GM20431 (cell line): ENCODE results near the gene PDCD1.
"Not testable (repeated sequence)": the region's sequence is repeated elsewhere in the genome, so short reads cannot be mapped to it uniquely, and the experiment has no call there.

ENCODE experiments used
- in situ Hi-C: fragments of 300-500 bp; cut with MseI, MboI; formaldehyde crosslinking; loops from one replicate; pipeline ENCODE4 v1.15.0; 2020; ENCODE audit warnings: low sequenced_read_pairs; ENCODE audit not compliant: unreplicated experiment

Gene PDCD1

GRCh38 chr2:241817126-241817820, 41.4 kb downstream of the PDCD1 start:
- in situ Hi-C loops = no loop called here

GRCh38 chr2:241816431-241817121, 42.1 kb downstream of the PDCD1 start:
- in situ Hi-C loops = no loop called here

DNA sequence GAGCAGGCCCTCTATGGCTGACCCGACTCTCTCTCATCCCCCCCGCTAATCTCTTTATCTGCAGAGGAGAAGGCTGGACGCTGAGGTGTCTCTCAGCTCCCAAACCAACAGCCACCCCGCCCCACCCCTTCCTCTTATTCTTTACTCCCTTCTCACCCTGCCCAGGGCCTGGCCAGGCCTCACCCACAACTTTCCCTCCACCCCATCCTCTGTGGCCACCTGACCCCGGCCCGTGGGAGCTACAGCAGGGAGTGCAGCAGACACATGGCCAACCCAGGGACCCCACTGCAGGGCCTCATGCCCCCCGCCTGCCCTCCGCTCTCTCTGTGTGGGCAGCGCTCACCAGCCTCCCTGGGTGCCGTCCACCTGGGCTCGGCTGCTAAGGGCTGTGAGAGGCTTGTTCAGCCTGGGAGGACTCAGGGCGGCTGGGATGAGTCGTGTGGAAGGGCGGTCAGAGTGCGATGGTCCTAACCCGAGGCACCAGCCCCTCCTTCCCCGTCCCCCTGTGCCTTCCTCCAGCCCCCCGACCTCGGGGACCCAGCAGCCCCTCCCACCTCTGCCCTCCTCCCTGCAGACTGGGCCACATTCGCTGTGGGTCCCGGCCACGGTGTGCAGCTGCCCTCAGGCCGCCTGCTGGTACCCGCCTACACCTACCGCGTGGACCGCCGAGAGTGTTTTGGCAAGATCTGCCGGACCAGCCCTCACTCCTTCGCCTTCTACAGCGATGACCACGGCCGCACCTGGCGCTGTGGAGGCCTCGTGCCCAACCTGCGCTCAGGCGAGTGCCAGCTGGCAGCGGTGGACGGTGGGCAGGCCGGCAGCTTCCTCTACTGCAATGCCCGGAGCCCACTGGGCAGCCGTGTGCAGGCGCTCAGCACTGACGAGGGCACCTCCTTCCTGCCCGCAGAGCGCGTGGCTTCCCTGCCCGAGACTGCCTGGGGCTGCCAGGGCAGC, 42.9 kb downstream of the PDCD1 start:
- in situ Hi-C loops = no loop called here

- in situ Hi-C loops = no loop called here
Measured at GRCh38 chr2:241814643-241815476, 43.8 kb downstream of the PDCD1 start.

GRCh38 chr2:241814393-241814642, 44.4 kb downstream of the PDCD1 start:
- in situ Hi-C loops = no loop called here

GRCh38 chr2:241813644-241814392, 44.9 kb downstream of the PDCD1 start:
- in situ Hi-C loops = no loop called here

GRCh38 chr2:241812730-241813643, 45.7 kb downstream of the PDCD1 start:
- in situ Hi-C loops = no loop called here

GRCh38 chr2:241811952-241812729, 46.6 kb downstream of the PDCD1 start:
- in situ Hi-C loops = no loop called here

- in situ Hi-C loops = no loop called here
Measured at GRCh38 chr2:241811201-241811951, 47.3 kb downstream of the PDCD1 start.

DNA sequence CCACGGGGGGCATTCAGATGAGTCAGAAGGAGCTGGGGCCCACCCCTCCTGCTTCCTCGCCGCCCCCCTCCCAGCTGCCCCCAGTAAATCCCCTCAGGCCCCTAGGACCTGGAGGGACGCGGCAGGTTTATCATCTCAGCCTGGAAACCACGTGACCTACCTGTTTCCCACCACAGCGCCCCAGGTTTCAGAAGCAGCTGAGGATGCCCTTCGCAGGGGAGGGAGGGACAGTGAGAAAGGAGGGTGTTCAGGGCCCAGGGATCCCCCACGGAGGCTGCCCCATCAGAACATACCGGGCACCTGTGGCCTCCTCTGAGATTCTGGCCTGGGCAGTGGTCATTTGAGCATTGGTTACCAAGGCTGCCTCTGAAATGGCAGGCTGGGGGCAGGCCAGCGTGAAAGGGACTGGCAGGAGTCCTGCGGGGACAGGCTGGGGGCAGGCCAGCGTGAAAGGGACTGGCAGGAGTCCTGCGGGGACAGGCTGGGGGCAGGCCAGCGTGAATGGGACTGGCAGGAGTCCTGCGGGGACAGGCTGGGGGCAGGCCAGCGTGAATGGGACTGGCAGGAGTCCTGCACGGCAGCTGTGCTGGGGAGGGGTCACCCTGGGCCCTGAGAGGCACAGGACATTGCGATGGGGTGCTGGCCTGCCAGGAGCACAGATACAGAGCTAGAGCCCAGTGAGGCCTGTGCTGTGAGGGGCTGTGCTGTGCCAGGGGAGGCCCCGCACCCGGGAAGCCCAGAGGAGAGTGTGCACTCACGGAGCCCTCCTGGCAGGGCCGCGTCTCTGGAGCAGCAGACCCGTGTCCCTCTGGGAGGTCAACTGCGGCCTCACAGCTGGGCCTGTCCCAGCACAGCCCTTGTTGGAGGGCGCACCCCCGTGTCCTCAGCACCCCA, 48.1 kb downstream of the PDCD1 start:
- in situ Hi-C loops = no loop called here

GRCh38 chr2:241809383-241810306, 49.0 kb downstream of the PDCD1 start:
- in situ Hi-C loops = no loop called here

DNA sequence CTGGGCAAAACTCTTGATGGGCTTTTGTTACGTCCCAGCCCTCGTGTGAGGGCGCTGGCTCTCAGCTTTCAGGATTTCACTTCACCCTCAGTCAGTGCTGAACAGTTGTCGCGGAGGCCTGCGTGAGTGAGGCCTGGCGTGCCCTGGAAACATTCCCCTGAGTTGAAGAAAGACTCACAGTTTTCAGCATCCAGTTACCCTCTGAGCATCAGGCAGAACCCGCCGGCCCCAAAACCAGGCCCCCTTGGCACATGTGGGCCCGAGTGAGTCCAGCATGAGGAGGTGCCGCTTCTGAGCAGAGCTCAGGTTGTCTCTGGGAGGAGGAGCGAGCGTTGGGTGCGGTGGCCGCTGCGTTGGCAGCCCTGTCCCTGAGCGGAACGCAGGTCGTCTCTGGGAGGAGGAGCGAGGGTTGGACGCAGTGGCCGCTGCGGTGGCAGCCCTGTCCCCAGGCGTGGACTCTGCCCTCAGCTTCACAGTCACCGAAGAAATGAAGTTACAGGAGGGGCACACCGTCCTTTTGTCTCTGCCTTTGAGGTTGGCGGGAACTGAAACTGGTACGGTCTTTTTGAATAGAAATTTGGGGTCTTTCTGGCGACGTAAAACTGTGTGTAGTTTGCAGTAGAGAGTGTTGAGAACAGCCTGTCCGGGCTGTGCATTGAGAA, 49.8 kb downstream of the PDCD1 start, which contains the start of gene NEU4:
NEU4 (plus strand) TSS at position 473 of the 662 bp plus-strand sequence. CDS start 5,292 bp downstream, outside the sequence.
- in situ Hi-C loops = no loop called here

- in situ Hi-C loops = no loop called here
Measured at GRCh38 chr2:241808051-241808720, 50.5 kb downstream of the PDCD1 start.

GRCh38 chr2:241806217-241806616, 52.5 kb downstream of the PDCD1 start:
- in situ Hi-C loops = not testable (repeated sequence)
